ENCODE measurements around the gene RPS21.

GRCh38 chr20:62418709-62419487, 32.0 kb downstream of the RPS21 start:
- TF ChIP-seq CTCF (IDR thresholded peaks at IDR 0.05) (no peak), ZFX (IDR thresholded peaks at IDR 0.05; ENCODE audit: borderline replicate concordance) (no peak)
